CD14-positive monocyte (primary cell): Measurements from ENCODE around the gene REEP3. TPM values are rescaled to one million over a fixed set of nuclear protein-coding genes. Genes with fewer than 3 reads are reported as not detected.

Source experiments
- DNase-seq, 3 donors: peaks; one replicate each; pipeline ENCODE4 v3.0.0-alpha.2; 2011 to 2022
- H2AFZ ChIP-seq: 2 replicates; pipeline ENCODE4 v1.6.0; 2012; ENCODE audit warnings: mild to moderate bottlenecking, low read depth, low read length, inconsistent platforms; ENCODE audit not compliant: insufficient read depth, poor library complexity, severe bottlenecking
- H3K27ac ChIP-seq, 2 donors: 1 replicate in 1 of 2; 2 replicates in 1 of 2; pipeline ENCODE4 v1.5.1; 2012 to 2013; ENCODE audit warnings: low read length in 2 of 2, control low read depth in 1 of 2, inconsistent platforms in 1 of 2, low read depth in 1 of 2, mild to moderate bottlenecking in 1 of 2
- H3K27me3 ChIP-seq, 2 donors: one replicate each; pipeline versions ENCODE4 v1.6.0 to v1.6.1; 2011 to 2013; ENCODE audit warnings: low read length in 2 of 2; ENCODE audit not compliant: control insufficient read depth in 2 of 2, insufficient read depth in 2 of 2
- H3K36me3 ChIP-seq, 2 donors: replicated peaks in 1 of 2; 1 replicate in 1 of 2; 2 replicates in 1 of 2; pipeline versions ENCODE4 v1.5.1 to v1.6.1; 2012 to 2013; ENCODE audit warnings: low read length in 2 of 2, control low read depth in 1 of 2, inconsistent platforms in 1 of 2, mild to moderate bottlenecking in 1 of 2; ENCODE audit not compliant: insufficient read depth in 2 of 2, control insufficient read depth in 1 of 2
- H3K4me1 ChIP-seq, 2 donors: 1 replicate in 1 of 2; 2 replicates in 1 of 2; pipeline versions ENCODE4 v1.5.1 to v1.6.1; 2012 to 2013; ENCODE audit warnings: low read length in 2 of 2, control low read depth in 1 of 2, inconsistent platforms in 1 of 2, mild to moderate bottlenecking in 1 of 2, moderate library complexity in 1 of 2; ENCODE audit not compliant: insufficient read depth in 2 of 2, control insufficient read depth in 1 of 2
- H3K4me2 ChIP-seq: replicated peaks from 2 replicates; pipeline ENCODE3; 2012; ENCODE audit warnings: low read length, moderate library complexity, mild to moderate bottlenecking; ENCODE audit not compliant: poor library complexity, severe bottlenecking; ENCODE audit errors: extremely low read depth
- H3K4me3 ChIP-seq, 3 experiments: fragments of 200-600 bp in 1 of 3; sonication (generic) in 1 of 3; replicated peaks in 1 of 3; 1 replicate in 2 of 3; 2 replicates in 1 of 3; pipeline ENCODE4 v1.5.1; 2011 to 2013; ENCODE audit warnings: low read length in 3 of 3, mild to moderate bottlenecking in 3 of 3, control low read depth in 2 of 3, low read depth in 2 of 3, inconsistent platforms in 1 of 3, moderate library complexity in 1 of 3
- H3K79me2 ChIP-seq: 2 replicates; pipeline ENCODE4 v1.6.0; 2012; ENCODE audit warnings: mild to moderate bottlenecking, control low read depth, inconsistent platforms, low read length, moderate library complexity; ENCODE audit not compliant: insufficient read depth
- H3K9ac ChIP-seq: 2 replicates; pipeline ENCODE4 v1.6.0; 2017; ENCODE audit warnings: low read length, mild to moderate bottlenecking; ENCODE audit not compliant: insufficient read depth, poor library complexity, severe bottlenecking
- H3K9me3 ChIP-seq, 2 donors: replicated peaks in 1 of 2; 1 replicate in 1 of 2; 2 replicates in 1 of 2; pipeline versions ENCODE4 v1.5.1 to v1.6.1; 2012 to 2013; ENCODE audit warnings: low read length in 2 of 2, control low read depth in 1 of 2; ENCODE audit not compliant: control insufficient read depth in 1 of 2, insufficient read depth in 1 of 2
- H4K20me1 ChIP-seq: 2 replicates; pipeline ENCODE4 v1.6.0; 2012; ENCODE audit warnings: mild to moderate bottlenecking, low read length, control low read depth, moderate library complexity; ENCODE audit not compliant: insufficient read depth
- H3K27ac Mint-ChIP-seq, 7 donors: one replicate each; pipeline ENCODE4 v1.8.0; 2020; ENCODE audit warnings: mild to moderate bottlenecking in 7 of 7, mixed read lengths in 7 of 7, moderate library complexity in 6 of 7, inconsistent platforms in 2 of 7
- H3K27me3 Mint-ChIP-seq, 3 donors: one replicate each; pipeline ENCODE4 v1.8.0; 2021 to 2022; ENCODE audit warnings: low read depth in 3 of 3, mild to moderate bottlenecking in 3 of 3, mixed read lengths in 3 of 3, moderate library complexity in 3 of 3, inconsistent platforms in 1 of 3
- H3K36me3 Mint-ChIP-seq, 2 donors: one replicate each; pipeline ENCODE4 v1.8.0; 2020; ENCODE audit warnings: mixed read lengths in 2 of 2, inconsistent platforms in 1 of 2, mild to moderate bottlenecking in 1 of 2
- H3K4me1 Mint-ChIP-seq: one replicate; pipeline ENCODE4 v1.8.0; 2020; ENCODE audit warnings: mild to moderate bottlenecking, mixed read lengths
- H3K4me3 Mint-ChIP-seq, 2 donors: one replicate each; pipeline ENCODE4 v1.8.0; 2020; ENCODE audit warnings: mild to moderate bottlenecking in 2 of 2, mixed read lengths in 2 of 2, moderate library complexity in 1 of 2
- H3K9me3 Mint-ChIP-seq, 7 donors: one replicate each; pipeline ENCODE4 v1.8.0; 2020 to 2022; ENCODE audit warnings: mixed read lengths in 7 of 7, mild to moderate bottlenecking in 6 of 7, moderate library complexity in 6 of 7, inconsistent platforms in 2 of 7
- CTCF ChIP-seq: fragments of 200-600 bp; IDR thresholded peaks from one replicate; pipeline ENCODE4 v1.8.0; 2022; ENCODE audit warnings: antibody characterized with exemption, mild to moderate bottlenecking
- WGBS: methylation state at CpG from one replicate; pipeline ENCODE4 v1.1.5; 2013; ENCODE audit warnings: missing lambda C conversion rate; ENCODE audit not compliant: insufficient coverage; 5-methylcytosine and 5-hydroxymethylcytosine counted together
- intact Hi-C, 2 donors: fragments of 100-400 bp; cut with micrococcal nuclease; formaldehyde crosslinking; loops; one replicate each; pipeline versions ENCODE4 v1.15.0 to v1.15.1; 2023
- polyA plus RNA-seq, 3 donors: library from polyadenylated mRNA; depleted of rRNA in 1 of 3; unstranded in 2 of 3; stranded (reverse) in 1 of 3; fragments of 300-500 nt in 2 of 3; fragments of >200 nt in 1 of 3; fragmentation: Illumina TruSeq in 2 of 3; gene quantifications; 1 replicate in 2 of 3; 2 replicates in 1 of 3; pipeline ENCODE4 v1.2.3, GENCODE V29; 2012 to 2021

The REEP3 gene
- polyA plus RNA-seq, 3 donors = 9.1 to 17.7 (median 17.7) TPM

- Histone ChIP-seq H3K27me3 (no peaks in the 10 kb centered on the region), H2AFZ (no peak overlapping the region), H3K36me3 (peaks cover 13 to 34% of the 10 kb centered on the region in 2 donors), H3K27ac (no peak overlapping the region), H3K4me1 (no peaks in the 10 kb centered on the region), H4K20me1 (no peaks in the 10 kb centered on the region), H3K9ac (no peak overlapping the region), H3K4me3 (no peak overlapping the region), H3K9me3 (no peaks in the 10 kb centered on the region), H3K79me2 (no peaks in the 10 kb centered on the region), H3K4me2 (no peak overlapping the region)
- 95% methylated on average over 7 of the region's 7 CpGs for WGBS
- H3K27ac Mint-ChIP-seq = no peak overlapping the region
- H3K4me1 Mint-ChIP-seq = no peaks in the 10 kb centered on the region
- intact Hi-C loops = no loop called here
- H3K4me3 Mint-ChIP-seq = no peak overlapping the region
- no peaks in the 10 kb centered on the region for H3K27me3 Mint-ChIP-seq
- DNase-seq = no peak
- TF ChIP-seq CTCF = no peak
- peaks cover 0 to 1% (median 0%) of the 10 kb centered on the region in 7 donors for H3K9me3 Mint-ChIP-seq
- peaks cover 34 to 44% of the 10 kb centered on the region in 2 donors for H3K36me3 Mint-ChIP-seq
Measured at GRCh38 chr10:63619426-63619825, 98.2 kb downstream of the REEP3 start.

- H3K36me3 Mint-ChIP-seq = peaks cover 28 to 32% of the 10 kb centered on the region in 2 donors
- H3K4me1 Mint-ChIP-seq = peaks cover 1% of the 10 kb centered on the region
- peaks cover 2% of the 10 kb centered on the region in 2 donors for H3K4me1 ChIP-seq
- no peak overlapping the region for H3K27ac Mint-ChIP-seq
- no peaks in the 10 kb centered on the region for H4K20me1 ChIP-seq
- DNase-seq = no peak
- no peak overlapping the region for H3K9ac ChIP-seq
- no peaks in the 10 kb centered on the region for H3K9me3 Mint-ChIP-seq
- H3K27ac ChIP-seq = no peak overlapping the region
- no peaks in the 10 kb centered on the region for H3K9me3 ChIP-seq
- no peak overlapping the region for H3K4me3 Mint-ChIP-seq
- no CpG with 5 or more reads among the region's 2 CpGs for WGBS
- intact Hi-C loops = loop anchor here in 1 of 2 donors (10.0 kb wide), 1 partner anchor 97 kb away; the partner anchor contains the start of gene REEP3
- H3K4me3 ChIP-seq = no peak overlapping the region
- H2AFZ ChIP-seq = no peak overlapping the region
- H3K27me3 ChIP-seq = no peaks in the 10 kb centered on the region
- no peak overlapping the region for H3K4me2 ChIP-seq
- H3K36me3 ChIP-seq = peaks cover 10 to 25% of the 10 kb centered on the region in 2 donors
- TF ChIP-seq CTCF = no peak
- H3K27me3 Mint-ChIP-seq = no peaks in the 10 kb centered on the region
- H3K79me2 ChIP-seq = no peaks in the 10 kb centered on the region
Measured at GRCh38 chr10:63622097-63622496, 100.9 kb downstream of the REEP3 start.
